Measurements from ENCODE around the gene TNNT3. TPM values are rescaled to one million over a fixed set of nuclear protein-coding genes. Genes with fewer than 3 reads are reported as not detected.
"Not testable (repeated sequence)": the region's sequence is repeated elsewhere in the genome, so short reads cannot be mapped to it uniquely, and the experiment has no call there.

Gene TNNT3
- polyA plus RNA-seq (2013, experiment 1 of 4) = 0.80 TPM
- 0.89 TPM for polyA plus RNA-seq (2013, experiment 2 of 4)
- polyA plus RNA-seq (2013, experiment 3 of 4) = 0.59 TPM
- polyA plus RNA-seq (2013, experiment 4 of 4) = 1.7 TPM

GRCh38 chr11:1919391-1920127 lies at the start of gene TNNT3:
TNNT3 (plus strand) TSS chr11:1919703; CDS start chr11:1922875, 3,172 bp downstream.
- H3K9me3 ChIP-seq (ENCODE audit: control insufficient read depth, low read length) = no peaks in the 10 kb centered on the region
- H3K27me3 ChIP-seq (ENCODE audit: control insufficient read depth, insufficient read depth, low read length, poor library complexity, severe bottlenecking) = no peaks in the 10 kb centered on the region
- WGBS, 2 experiments = 84 to 87% methylated on average over 31 of the region's 31 CpGs
- H3K4me3 ChIP-seq (ENCODE audit: insufficient read depth, low read depth, low read length) = no peak within 1 kb of the TSS
- peaks cover 9% of the 10 kb centered on the region for H3K4me1 ChIP-seq (ENCODE audit: control insufficient read depth, insufficient read depth, low read length)
- H3K36me3 ChIP-seq (ENCODE audit: control insufficient read depth, insufficient read depth, low read length) = no peaks in the 10 kb centered on the region
- H3K27ac ChIP-seq (ENCODE audit: insufficient read depth, low read depth, low read length, poor library complexity, severe bottlenecking) = no peak within 1 kb of the TSS

- H3K27me3 ChIP-seq (ENCODE audit: control insufficient read depth, insufficient read depth, low read length, poor library complexity, severe bottlenecking) = peaks cover 6% of the 10 kb centered on the region
- no peak overlapping the region for H3K4me3 ChIP-seq (ENCODE audit: insufficient read depth, low read depth, low read length)
- H3K4me1 ChIP-seq (ENCODE audit: control insufficient read depth, insufficient read depth, low read length) = peaks cover 2% of the 10 kb centered on the region
- H3K36me3 ChIP-seq (ENCODE audit: control insufficient read depth, insufficient read depth, low read length) = no peaks in the 10 kb centered on the region
- no peak overlapping the region for H3K27ac ChIP-seq (ENCODE audit: insufficient read depth, low read depth, low read length, poor library complexity, severe bottlenecking)
- H3K9me3 ChIP-seq (ENCODE audit: control insufficient read depth, low read length) = no peaks in the 10 kb centered on the region
- 88 to 89% methylated on average over 12 of the region's 12 CpGs for WGBS, 2 experiments
These were observed 49.2 kb upstream of the TNNT3 start for GRCh38 chr11:1870326-1870696.

DNA sequence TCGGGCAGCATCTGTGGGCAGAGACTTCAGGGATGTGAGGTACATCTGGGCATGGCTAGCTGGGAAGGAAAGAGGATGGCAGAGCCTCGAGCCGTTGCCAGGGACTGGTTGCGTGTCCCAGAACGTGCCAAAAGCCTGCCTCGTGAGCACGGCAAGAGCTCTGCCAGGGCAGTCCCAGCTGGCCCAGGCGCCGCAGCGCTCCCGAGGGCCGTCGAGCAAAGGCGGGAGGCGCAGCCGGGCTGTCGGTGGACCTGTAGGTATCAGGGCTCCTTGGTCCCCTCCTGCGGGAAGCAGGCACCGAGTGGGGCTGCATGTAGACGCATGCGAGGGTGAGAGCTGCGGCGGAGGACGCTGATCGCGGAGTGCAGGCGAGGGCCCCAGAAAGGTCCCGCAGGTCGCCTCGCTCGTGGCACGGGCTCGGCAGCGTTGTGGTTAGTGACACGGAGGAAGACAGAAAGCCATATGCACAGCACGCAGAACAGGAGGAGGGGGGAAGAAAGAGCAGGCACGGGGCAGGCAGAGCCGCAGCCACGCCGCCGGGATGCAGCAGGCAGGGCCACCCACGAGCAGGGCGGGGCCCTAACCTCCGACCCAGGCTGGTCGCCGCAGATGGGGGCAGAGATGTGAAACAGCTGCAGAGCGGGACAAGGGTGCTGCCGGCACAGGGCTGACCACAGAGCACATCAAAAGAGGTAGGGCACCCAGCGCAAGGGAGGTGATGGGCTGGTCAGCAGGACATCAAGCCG lies 48.6 kb upstream of the TNNT3 start:
- H3K27me3 ChIP-seq (ENCODE audit: control insufficient read depth, insufficient read depth, low read length, poor library complexity, severe bottlenecking) = peaks cover 6% of the 10 kb centered on the region

GRCh38 chr11:1871531-1871930 lies 48.0 kb upstream of the TNNT3 start:
- no peak overlapping the region for H3K27ac ChIP-seq (ENCODE audit: insufficient read depth, low read depth, low read length, poor library complexity, severe bottlenecking)
- no peaks in the 10 kb centered on the region for H3K36me3 ChIP-seq (ENCODE audit: control insufficient read depth, insufficient read depth, low read length)
- 89% methylated on average over 15 of the region's 15 CpGs for WGBS, 2 experiments
- H3K4me1 ChIP-seq (ENCODE audit: control insufficient read depth, insufficient read depth, low read length) = no peaks in the 10 kb centered on the region
- no peaks in the 10 kb centered on the region for H3K9me3 ChIP-seq (ENCODE audit: control insufficient read depth, low read length)
- H3K27me3 ChIP-seq (ENCODE audit: control insufficient read depth, insufficient read depth, low read length, poor library complexity, severe bottlenecking) = peaks cover 6% of the 10 kb centered on the region
- H3K4me3 ChIP-seq (ENCODE audit: insufficient read depth, low read depth, low read length) = no peak overlapping the region

More for the DNA sequence above, 48.6 kb upstream of the TNNT3 start:
- Histone ChIP-seq H3K9me3 (ENCODE audit: control insufficient read depth, low read length) (no peaks in the 10 kb centered on the region), H3K36me3 (ENCODE audit: control insufficient read depth, insufficient read depth, low read length) (no peaks in the 10 kb centered on the region), H3K4me1 (ENCODE audit: control insufficient read depth, insufficient read depth, low read length) (no peaks in the 10 kb centered on the region), H3K4me3 (ENCODE audit: insufficient read depth, low read depth, low read length) (no peak overlapping the region), H3K27ac (ENCODE audit: insufficient read depth, low read depth, low read length, poor library complexity, severe bottlenecking) (no peak overlapping the region)
- 69 to 73% methylated on average over 50 of the region's 50 CpGs for WGBS, 2 experiments

- Histone ChIP-seq H3K4me3 (ENCODE audit: insufficient read depth, low read depth, low read length) (no peak overlapping the region), H3K4me1 (ENCODE audit: control insufficient read depth, insufficient read depth, low read length) (no peaks in the 10 kb centered on the region), H3K9me3 (ENCODE audit: control insufficient read depth, low read length) (no peaks in the 10 kb centered on the region), H3K36me3 (ENCODE audit: control insufficient read depth, insufficient read depth, low read length) (no peaks in the 10 kb centered on the region), H3K27me3 (ENCODE audit: control insufficient read depth, insufficient read depth, low read length, poor library complexity, severe bottlenecking) (peaks cover 6% of the 10 kb centered on the region), H3K27ac (ENCODE audit: insufficient read depth, low read depth, low read length, poor library complexity, severe bottlenecking) (no peak overlapping the region)
- 90 to 92% methylated on average over 25 of the region's 25 CpGs for WGBS, 2 experiments
These were observed 47.1 kb upstream of the TNNT3 start for GRCh38 chr11:1872267-1872985.

DNA sequence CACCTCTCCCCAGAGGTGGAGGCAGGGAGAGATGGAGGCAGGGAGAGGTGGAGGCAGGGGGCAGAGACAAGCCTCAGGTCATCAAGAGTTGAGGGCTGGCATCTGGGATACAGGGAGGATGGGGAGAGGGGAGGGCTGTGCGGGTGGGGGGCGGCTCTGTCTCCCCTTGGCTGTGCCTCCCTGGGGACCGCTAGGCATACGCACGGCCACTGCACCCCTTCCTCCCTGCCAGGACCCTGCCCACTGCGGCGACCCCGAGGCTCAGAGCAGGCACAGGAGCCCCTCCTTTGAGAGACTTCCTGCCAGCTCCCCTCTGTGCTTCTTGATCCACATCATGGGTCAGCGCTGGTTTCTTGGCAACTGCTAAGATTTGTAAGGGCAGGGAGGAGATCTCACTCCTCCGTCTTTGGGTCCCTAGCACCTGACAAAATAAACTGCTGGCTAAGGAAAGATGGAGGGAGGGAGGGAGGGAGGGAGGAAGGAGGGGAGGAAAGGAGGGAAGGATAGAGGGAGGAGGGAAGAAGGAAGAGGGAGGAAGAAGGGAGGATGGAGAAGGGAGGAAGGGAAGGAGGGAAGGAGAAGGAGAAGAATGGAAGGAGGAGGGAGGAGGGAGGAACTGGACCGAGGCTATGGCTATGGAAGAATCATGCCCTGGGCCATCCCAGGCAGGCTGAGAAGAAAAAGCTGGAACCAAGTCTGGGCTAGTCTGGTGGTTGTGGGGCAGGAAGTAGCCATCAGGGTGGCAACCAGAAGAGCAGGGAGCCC lies 46.3 kb upstream of the TNNT3 start:
- H3K27me3 ChIP-seq (ENCODE audit: control insufficient read depth, insufficient read depth, low read length, poor library complexity, severe bottlenecking) = peaks cover 6% of the 10 kb centered on the region
- H3K4me1 ChIP-seq (ENCODE audit: control insufficient read depth, insufficient read depth, low read length) = no peaks in the 10 kb centered on the region
- H3K4me3 ChIP-seq (ENCODE audit: insufficient read depth, low read depth, low read length) = no peak overlapping the region
- no peak overlapping the region for H3K27ac ChIP-seq (ENCODE audit: insufficient read depth, low read depth, low read length, poor library complexity, severe bottlenecking)
- H3K9me3 ChIP-seq (ENCODE audit: control insufficient read depth, low read length) = no peaks in the 10 kb centered on the region
- H3K36me3 ChIP-seq (ENCODE audit: control insufficient read depth, insufficient read depth, low read length) = no peaks in the 10 kb centered on the region
- WGBS, 2 experiments = 60 to 68% methylated on average over 11 of the region's 11 CpGs

DNA sequence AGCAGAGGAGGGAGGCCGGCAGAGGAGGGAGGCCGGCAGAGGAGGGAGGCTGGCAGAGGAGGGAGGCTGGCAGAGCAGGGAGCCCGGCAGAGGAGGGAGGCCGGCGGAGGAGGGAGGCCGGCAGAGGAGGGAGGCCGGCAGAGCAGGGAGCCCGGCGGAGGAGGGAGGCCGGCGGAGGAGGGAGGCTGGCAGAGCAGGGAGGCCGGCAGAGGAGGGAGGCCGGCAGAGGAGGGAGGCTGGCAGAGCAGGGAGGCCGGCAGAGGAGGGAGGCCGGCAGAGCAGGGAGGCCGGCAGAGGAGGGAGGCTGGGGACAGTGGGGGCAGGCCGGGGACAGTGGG lies 45.7 kb upstream of the TNNT3 start:
- not testable (repeated sequence) for H3K27ac ChIP-seq (ENCODE audit: insufficient read depth, low read depth, low read length, poor library complexity, severe bottlenecking); H3K4me3 ChIP-seq (ENCODE audit: insufficient read depth, low read depth, low read length); H3K36me3 ChIP-seq (ENCODE audit: control insufficient read depth, insufficient read depth, low read length); H3K9me3 ChIP-seq (ENCODE audit: control insufficient read depth, low read length); H3K27me3 ChIP-seq (ENCODE audit: control insufficient read depth, insufficient read depth, low read length, poor library complexity, severe bottlenecking); H3K4me1 ChIP-seq (ENCODE audit: control insufficient read depth, insufficient read depth, low read length)
- 88 to 90% methylated on average over 16 to 17 of the region's 17 CpGs for WGBS, 2 experiments

DNA sequence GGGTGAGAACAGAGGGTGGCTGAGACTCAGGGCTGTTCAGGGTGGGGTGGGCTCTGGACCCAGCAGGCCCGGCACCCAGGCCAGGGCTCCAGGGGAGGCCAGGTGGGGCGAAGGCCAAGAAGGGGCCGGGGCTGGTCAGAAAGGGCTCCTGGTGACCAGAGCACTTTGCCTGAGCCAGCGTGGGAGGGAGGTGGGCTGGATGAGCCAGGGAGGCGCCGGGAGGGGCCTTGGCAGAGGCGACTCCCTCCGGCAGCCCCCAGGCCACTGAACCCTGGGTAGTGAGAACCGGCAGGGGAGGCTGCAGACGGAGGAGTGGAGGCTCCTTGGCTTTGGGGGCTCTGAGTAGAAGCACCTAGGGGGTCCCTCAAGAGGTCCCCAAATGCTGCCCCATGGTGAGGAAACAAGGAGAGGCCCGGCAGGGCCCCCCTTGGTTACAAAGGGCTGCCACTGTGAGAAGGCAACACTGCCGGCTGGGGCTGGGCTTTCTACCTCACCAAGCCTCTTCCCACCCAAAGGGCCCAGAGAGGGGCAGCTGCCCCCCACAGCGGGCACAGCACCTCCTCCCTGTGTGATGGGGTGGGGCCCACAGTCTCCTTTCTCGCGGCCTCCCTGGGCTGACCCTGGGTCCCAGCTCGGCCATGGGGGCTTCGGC lies 44.9 kb upstream of the TNNT3 start:
- 85 to 86% methylated on average over 17 of the region's 17 CpGs for WGBS, 2 experiments
- H3K9me3 ChIP-seq (ENCODE audit: control insufficient read depth, low read length); H3K36me3 ChIP-seq (ENCODE audit: control insufficient read depth, insufficient read depth, low read length); H3K4me1 ChIP-seq (ENCODE audit: control insufficient read depth, insufficient read depth, low read length); H3K27me3 ChIP-seq (ENCODE audit: control insufficient read depth, insufficient read depth, low read length, poor library complexity, severe bottlenecking); H3K4me3 ChIP-seq (ENCODE audit: insufficient read depth, low read depth, low read length); H3K27ac ChIP-seq (ENCODE audit: insufficient read depth, low read depth, low read length, poor library complexity, severe bottlenecking): not testable (repeated sequence)

DNA sequence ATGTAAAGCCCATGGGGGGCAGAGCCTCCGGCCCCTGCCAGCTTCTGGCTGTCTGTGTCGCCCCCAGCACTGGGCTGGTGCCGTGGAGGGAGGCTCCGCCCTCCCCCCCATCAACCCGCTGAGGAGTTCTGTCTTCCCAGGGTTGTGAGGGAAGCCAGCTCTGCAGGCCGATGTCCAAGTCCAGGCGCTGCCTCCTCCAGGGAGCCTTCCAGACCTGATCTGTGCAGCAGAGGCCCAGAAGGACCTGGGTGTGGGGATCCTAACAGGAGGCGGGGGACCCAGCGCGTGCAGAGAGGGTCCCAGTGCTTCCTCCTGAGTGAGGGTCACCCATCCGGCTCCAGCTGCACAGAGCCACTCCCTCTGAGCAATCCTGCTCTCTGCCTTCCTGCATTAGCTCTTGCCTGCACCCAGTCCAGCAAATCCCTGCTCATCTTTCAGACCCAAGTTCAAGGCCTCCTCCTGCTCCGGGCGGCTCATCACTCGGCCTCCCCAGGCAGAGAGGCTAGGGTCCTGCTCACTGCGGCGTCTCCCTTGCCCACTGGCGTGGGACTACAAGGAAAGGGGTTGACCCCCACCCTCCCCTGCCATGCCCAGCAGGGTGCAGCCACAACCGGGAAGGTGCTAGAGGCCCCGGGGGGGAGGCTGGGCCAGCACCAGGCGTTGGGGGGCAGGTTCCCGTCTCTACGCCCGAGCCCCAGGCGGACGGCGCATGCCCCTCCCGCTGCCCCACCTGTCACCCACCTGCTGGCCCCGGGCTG lies 44.2 kb upstream of the TNNT3 start:
- Histone ChIP-seq H3K4me1 (ENCODE audit: control insufficient read depth, insufficient read depth, low read length) (no peaks in the 10 kb centered on the region), H3K9me3 (ENCODE audit: control insufficient read depth, low read length) (no peaks in the 10 kb centered on the region), H3K27me3 (ENCODE audit: control insufficient read depth, insufficient read depth, low read length, poor library complexity, severe bottlenecking) (peaks cover 2% of the 10 kb centered on the region), H3K27ac (ENCODE audit: insufficient read depth, low read depth, low read length, poor library complexity, severe bottlenecking) (no peak overlapping the region), H3K4me3 (ENCODE audit: insufficient read depth, low read depth, low read length) (no peak overlapping the region), H3K36me3 (ENCODE audit: control insufficient read depth, insufficient read depth, low read length) (no peaks in the 10 kb centered on the region)
- 87% methylated on average over 28 of the region's 28 CpGs for WGBS, 2 experiments
